Muscle of arm (tissue), 12 donors: ENCODE measurements around the gene GRAMD1A. TPM values are rescaled to one million over a fixed set of nuclear protein-coding genes. Genes with fewer than 3 reads are reported as not detected.
"Not testable (repeated sequence)": the region's sequence is repeated elsewhere in the genome, so short reads cannot be mapped to it uniquely, and the experiment has no call there.

Source experiments
- DNase-seq: peaks from one replicate; pipeline ENCODE4 v3.0.0-alpha.2; 2013
- polyA plus RNA-seq, 12 donors: library from polyadenylated mRNA; unstranded; fragments of 120-200 nt; gene quantifications; one replicate each; pipeline ENCODE4 v1.2.1, GENCODE V29; 2013; ENCODE audit not compliant: insufficient read length in 12 of 12

Gene GRAMD1A
- polyA plus RNA-seq, 12 donors: 30.1 to 70.3 (median 37.0) TPM; not detected in 1

- DNase-seq: no peak
These were observed 33.9 kb downstream of the GRAMD1A start for GRCh38 chr19:35034005-35034502.

- DNase-seq: no peak
These were observed 34.7 kb downstream of the GRAMD1A start for GRCh38 chr19:35034588-35035382.

DNA sequence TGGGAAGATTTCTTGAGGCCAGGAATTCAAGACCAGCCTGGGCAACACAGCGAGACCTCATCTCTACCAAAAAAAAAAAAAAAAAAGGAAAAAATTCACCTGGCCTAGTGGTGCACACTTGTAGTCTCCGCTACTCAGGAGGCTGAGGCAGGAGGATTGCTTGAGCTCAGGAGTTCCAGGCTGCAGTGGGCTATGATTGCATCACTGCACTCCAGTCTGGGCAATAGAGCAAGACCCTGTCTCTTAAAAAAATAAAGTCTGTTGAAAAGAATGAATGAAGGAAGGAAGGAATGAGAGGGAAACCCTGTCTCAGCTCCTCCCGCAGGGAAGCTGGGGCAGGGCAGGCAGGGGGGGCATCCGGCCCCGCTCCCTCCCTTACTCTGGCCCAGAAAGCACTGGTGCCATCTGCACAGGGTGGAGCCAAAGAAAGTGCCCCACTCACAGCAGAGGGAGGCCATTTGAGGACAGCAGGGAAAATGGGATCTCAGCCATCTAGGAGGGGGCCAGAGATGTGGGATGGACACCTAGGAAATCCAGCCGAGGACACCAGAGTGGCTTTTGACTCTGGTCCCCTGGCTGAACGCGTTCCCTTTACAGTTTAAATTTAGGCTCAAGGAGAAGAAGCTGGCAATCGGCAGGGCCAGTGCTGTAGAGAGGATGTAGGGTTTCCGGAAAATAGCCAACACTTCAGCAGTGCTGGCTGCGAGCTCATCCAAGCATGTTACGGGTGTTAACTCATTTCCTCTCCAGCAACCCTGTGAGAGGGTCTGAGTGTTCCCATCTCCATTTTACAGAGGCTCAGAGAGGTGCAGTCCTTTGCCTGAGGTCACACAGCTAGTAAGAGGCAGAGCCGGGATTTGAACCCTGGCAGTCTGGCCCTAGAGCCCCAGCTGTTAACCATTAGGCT, 37.8 kb downstream of the GRAMD1A start:
- no peak for DNase-seq

DNA sequence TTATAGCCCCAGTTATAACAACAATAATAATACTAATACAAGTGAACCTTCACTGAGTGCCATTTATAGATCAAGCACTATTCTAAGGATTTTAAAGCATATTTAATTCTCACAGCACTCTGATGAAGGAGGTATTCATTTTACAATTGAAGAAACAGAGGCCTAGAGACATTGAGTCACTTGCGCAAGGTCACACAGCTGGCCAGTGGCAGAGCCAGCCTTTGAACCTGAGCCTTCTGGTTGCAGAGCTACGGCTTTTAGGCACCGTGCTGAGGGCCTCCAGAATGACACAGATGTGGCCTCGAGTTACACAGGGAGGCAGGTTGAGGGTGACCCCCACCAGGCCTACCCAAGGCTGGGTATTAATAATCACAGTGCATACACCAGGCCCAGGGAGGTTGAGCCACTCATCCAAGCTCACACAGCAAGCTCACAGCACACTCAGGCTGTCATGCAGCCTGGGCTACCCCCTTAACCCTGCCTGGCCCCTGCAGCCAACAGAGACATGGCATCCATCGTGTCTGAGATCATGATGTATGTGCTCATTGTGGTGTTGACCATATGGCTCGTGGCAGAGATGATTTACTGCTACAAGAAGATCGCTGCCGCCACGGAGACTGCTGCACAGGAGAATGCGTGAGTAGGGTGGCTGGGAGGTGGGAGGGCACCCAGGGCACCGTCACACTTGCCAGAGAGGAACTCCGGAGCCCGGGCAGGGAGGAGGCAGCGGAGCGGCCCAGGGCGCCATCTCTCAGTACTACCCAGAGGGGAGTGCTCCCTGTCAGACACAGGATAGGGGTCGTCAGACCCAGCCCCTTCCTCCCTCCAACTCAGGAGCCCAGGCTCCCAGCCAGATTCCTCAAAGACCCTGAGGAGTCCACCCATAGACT, 38.7 kb downstream of the GRAMD1A start:
- no peak for DNase-seq

- DNase-seq: no peak
These were observed 40.0 kb downstream of the GRAMD1A start for GRCh38 chr19:35039881-35040825.

GRCh38 chr19:35040826-35041547, 40.9 kb downstream of the GRAMD1A start:
- DNase-seq: no peak

GRCh38 chr19:35041548-35042055, 41.5 kb downstream of the GRAMD1A start, which contains the start of gene HPN:
Gene HPN, plus strand, starts transcription at chr19:35041721. Its CDS starts 786 bp downstream, at chr19:35042507.
- DNase-seq: no peak

- DNase-seq: no peak
These were observed 42.1 kb downstream of the GRAMD1A start for GRCh38 chr19:35042056-35042730.

DNA sequence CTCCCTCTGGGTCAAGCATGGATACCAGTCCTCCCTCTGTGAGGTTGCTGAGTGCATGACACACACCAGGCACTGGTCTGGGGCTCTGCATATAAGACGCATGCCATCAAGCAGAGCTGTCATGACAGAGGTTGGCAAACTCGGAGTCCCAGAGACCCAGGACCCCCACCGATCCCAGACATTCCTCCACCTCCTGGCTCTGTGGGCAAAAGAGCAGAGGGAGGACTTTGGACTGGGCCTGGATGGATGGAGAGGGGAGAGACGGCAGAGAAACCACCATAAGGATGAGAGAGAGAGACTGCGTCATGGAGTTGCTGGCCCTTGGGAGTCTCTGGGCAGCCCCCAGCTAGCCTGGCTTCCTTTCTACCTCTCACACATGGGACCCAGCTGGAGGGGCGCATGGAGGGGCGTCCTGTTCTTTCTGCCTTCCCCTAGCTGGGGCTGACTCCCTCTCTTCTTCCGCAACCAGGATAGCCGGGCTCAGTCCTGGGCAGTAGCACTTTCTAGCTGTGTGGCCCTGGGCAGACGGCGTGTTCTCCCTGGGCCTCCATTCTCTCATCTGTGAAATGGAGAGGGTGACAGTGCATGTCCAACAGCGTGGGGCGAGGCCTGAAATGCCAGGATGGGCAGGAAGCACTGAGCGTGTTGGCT, 43.0 kb downstream of the GRAMD1A start:
- no peak for DNase-seq

GRCh38 chr19:35043906-35044305, 43.8 kb downstream of the GRAMD1A start:
- DNase-seq: no peak

- no peak for DNase-seq
These were observed 44.4 kb downstream of the GRAMD1A start for GRCh38 chr19:35044317-35045117.

DNA sequence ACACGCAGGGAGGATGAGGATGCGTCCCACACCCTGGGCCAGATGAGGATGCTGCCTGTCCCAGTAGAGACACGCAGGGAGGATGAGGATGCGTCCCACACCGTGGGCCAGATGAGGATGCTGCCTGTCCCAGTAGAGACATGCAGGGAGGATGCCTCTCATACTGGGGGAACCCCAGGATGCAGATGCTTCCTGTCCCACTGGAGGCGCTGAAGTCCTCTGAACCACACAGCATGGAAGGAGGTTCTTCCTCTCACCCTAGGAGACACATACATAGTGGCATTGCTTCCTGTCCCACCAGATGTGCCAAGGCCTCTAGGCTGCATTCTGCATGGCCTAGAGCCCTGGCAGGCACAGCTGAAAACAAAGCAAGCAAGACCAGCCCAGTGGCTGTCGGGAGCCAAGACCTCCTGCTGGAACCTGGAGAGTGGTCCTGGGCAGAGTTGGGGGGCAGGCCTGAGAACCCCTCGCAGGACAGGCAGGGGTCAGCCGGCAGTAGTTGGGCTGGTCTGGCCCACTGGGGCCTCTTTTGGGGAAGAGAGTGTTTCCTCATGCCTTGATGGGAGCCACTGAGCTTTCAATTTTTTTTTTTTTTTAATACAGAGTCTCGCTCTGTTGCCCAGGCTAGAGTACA, 45.7 kb downstream of the GRAMD1A start:
- no peak for DNase-seq

DNA sequence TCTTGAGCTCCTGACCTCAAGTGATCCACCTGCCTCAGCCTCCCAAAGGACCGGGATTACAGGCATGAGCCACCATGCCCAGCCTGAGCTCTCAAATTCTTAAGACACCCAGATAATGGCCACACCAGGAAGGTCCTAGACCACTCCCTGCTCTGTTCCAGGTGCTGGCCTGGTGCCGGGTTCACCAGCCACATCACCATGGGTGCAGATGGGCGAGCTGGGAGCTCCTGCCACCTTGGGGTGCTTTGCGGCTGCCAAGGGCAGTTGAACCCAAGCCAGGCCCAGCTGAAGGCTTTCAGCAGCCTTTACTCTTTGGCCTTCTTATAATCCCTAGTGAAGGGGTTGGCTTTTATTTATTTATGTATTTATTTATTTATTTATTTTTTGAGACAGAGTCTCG, 46.3 kb downstream of the GRAMD1A start:
- no peak for DNase-seq

- no peak for DNase-seq
These were observed 48.8 kb downstream of the GRAMD1A start for GRCh38 chr19:35048911-35049411.

DNA sequence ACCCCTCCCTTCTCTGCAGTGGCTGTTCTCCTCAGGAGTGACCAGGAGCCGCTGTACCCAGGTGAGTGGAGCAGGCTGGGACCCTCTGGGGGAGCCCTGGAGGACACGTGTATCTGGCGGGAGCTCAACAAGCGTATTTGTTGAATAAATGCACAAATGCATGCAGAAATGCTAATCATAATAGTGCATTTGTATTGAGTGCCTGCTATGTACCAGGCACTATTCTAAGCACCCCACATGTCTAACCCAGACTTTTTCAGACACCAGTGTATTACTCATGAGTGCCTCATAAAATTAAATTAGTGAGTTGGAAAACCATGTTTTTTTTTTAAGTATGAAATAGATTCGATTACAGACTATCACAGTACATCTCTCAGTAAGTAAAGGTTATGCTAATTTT, 49.3 kb downstream of the GRAMD1A start:
- no peak for DNase-seq

DNA sequence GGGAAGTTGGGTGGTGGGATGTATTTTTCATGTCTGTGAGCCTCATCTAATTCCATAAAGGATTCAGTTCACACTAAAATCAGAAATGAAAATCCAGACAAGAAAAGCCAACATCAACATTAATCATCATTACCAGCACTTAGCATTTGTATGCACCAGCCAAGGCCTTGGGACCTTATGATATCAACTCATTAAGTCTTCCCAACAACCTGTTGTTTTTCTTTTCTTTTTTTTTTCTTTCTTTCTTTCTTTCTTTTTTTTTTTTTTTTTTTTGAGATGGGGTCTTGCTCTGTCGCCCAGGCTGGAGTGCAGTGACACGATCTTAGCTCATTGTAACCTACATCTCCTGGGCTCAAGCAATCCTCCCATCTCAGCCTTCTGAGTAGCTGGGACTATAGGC, 50.5 kb downstream of the GRAMD1A start:
- not testable (repeated sequence) for DNase-seq

DNA sequence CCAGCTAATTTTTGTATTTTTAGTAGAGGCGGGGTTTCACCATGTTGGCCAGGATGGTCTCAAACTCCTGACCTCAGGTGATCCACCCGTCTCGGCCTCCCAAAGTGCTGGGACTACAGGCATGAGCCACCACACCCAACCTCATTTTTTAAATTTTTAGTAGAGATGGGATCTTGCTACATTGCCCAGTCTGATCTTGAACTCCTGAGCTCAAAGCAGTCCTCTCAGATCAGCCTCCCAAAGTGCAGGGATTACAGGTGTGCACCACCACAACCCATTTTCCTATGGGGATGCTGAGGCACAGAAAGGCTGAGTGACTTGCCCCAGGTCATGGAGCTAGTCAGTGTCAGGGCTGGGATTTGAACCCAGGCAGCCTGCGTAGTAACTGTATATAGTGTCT, 51.1 kb downstream of the GRAMD1A start:
- DNase-seq: not testable (repeated sequence)
